Hippocampal formation (tissue), 2 donors: ENCODE results near the gene ADSS2.
"Not testable (repeated sequence)": the region's sequence is repeated elsewhere in the genome, so short reads cannot be mapped to it uniquely, and the experiment has no call there.

Source experiments
- DNase-seq, 2 donors: peaks; one replicate each; lab custom pipeline; 2025; lab: John Stamatoyannopoulos, UW

Gene ADSS2

DNA sequence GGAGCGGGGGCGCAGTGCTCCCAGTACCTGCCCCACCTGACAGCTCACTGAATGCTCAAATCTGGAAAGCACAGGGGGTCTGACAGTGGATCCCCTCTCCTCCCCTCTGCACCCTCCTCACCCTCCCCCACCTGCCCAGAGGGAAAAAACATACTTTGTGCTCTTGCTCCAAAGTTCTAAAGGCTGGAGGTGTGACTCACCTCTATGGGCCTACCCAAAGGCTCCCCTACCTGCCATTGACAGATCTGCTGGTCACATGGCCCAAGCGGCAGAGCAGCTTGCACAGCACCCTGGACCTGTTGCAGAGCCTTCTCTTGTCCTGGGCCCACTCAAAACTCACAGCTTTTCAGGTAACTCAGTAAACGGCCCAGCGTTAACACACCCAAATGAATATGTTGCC lies 55.7 kb downstream of the ADSS2 start:
- no peak for DNase-seq

DNA sequence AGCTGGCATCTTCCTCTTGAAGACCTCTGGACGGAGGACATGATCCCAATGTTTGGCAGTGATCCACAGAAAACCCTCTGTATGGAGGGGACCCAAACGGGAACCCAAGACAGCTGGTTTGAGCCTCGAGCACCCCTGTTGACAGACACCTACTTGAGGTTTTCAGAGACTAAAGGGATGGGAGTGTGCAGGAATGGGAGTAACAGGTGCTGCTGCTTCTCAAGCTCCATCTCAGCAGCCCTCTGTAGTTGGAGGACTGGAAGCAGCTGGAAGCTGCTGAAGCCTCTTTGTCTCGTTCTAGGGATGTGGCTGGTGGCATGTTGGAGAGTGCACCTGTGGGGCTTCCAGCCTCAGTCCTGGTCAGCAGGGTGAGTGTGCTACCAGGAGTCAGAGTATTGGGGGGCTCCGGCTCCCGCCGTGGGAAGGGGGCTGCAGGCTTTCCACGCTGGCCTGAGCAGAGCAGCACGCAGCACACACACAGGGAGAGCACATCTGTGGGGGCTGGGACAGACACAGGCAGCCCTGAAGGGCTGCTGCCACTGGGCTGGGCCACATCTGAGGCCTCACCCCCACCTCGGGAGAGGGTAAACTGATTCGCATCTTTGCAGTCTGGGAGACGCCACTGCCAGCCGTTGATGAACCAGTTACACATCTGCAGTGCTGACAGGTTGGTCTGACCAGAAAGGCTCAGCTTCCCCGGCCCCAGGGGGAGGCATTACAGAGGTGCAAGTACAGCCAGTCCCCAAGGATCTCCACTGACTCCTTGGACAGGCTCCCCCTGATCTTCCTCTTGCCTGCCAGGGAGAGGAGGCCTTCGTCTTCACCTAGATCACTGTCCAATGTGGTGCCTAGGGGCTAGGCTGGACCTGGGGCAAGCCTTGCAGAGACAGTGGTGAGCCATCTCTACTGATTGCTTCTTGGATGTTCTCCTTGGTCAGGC lies 56.6 kb downstream of the ADSS2 start:
- DNase-seq: no peak

DNA sequence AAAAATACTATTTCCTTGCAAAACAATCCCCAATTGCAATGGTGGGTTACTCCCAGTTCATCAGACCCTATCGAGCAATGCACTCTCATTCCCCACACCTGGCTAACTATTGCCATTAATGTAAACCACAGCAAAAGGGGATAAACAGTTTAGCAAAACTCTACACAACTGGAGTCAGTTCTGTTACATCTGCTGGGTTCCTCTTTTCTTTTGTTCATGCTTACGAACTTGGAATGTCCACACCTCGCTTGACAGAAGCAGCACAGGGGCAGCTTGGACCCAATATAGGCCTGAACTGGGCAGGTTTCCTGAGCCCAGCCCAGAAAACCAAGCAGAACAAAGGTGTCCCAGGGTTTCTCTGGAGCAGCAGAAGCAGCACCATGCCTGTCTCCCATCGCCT lies 57.4 kb downstream of the ADSS2 start:
- DNase-seq: no peak

DNA sequence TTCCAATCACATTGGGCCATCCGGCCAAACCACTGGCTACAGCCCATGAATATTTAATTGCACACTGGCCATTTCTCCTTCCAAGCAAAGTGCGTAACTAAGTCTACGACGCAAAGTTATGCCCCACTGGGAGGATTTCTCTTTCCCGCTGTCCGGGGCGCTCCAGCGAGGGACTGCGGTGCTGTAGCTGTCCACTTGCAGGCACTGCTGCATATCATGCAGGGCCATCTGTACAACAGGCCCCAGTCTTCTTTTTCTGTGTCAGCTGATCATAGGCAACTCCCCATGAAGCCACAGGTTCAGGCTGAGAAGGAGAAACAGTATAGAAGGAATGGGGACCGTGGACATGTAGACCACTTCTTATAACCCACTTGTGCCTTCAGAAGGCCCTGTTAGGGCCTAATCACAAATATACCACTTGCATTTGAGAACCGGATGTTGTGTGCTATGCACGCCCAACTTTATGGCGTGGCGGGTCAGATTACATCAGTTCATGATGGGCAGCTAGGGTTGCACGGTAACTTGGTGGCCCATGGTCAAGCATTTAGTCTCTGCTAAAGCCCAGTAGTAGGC lies 58.0 kb downstream of the ADSS2 start:
- no peak for DNase-seq

DNA sequence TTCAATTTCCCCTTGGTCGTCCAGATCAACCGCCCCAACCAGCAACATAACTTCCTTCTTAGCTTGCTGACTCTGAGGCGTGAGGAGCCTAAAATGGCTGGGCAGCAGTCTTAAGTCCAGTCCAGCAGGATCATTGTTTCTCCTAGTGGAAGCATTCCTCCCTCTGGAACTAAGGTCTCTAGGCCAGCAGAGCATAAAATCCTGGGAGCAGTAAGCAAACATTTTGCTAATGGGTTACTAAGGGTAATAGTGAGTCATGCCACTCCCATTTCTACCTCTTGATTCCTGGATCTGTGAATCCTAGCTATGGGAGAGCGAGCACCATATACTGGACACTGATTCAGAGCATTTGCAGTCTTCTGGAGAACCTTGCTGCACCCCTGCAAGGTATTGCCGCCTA lies 59.9 kb downstream of the ADSS2 start:
- no peak for DNase-seq

DNA sequence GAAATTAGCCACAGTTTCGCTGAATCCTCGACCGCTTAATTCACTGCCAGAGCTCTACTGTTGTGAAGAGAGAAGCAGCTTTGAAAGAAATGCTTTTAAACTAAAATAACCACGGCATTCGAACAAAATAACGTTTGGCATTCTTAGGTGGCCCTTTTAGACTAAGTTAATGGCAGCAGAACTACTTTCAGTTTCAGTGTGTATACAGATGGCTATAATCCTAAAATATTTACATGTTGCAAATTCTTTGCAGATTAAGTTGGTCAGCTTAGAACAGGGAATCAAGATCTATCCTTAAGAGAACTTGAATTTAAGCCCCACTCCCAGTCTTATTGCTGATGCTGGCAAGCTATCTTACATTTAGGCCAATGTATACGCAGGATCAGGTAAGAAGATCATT lies 62.7 kb downstream of the ADSS2 start:
- DNase-seq: no peak

DNA sequence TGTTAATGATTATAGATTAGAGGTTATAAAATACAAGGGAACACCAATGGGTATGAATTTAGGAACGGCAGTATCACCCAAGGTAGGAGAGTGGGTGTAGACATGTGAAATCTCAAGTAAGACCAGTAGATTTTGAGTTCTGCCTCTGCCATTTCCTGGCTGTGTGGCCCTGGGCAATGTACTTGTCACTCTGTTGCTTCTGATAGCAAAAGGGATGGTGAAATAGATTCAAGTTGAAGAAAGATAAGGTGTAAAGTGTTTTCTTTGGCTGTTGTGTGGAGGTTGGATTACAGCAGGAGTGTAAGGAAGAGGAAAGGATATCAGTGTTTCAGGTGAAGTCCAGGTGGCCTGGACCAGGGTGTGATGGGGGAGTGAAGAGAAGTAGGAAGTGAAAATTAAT lies 64.3 kb downstream of the ADSS2 start:
- no peak for DNase-seq

DNA sequence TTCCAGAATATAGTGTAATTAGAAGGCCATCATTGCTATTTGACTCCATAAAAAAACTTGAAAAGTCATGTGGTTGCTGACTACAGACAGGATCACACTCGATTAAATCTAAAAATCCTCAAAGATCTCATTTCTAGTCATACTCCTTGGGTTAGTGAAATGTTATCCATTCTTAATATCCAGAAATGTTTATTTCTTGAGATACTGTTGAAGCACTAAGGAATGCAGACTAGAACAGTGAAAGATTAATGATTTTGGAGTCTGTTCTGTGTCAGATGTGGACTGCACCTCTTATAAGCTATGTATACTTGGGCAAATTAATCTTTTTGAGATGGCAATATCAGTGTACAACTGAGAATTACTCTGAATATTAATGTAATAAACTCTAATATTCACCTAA lies 65.1 kb downstream of the ADSS2 start:
- DNase-seq: no peak

DNA sequence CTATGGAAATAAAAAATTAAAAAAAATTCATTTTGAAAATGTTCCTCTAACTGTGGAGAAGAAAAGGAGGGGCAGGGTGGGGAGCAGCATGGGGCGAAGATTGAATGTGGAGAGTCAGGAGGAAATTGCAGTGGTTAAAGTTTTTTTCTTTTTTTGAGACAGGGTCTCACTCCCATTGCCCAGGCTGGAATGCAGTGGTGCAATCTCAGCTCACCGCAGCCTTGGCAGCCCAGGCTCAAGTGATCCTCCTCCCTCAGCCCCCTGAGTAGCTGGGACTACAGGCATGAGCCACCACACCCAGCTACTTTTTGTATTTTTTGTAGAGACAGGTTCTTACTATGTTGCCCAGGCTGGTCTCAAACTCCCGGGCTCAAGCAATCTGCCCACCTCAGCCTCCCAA lies 67.6 kb downstream of the ADSS2 start:
- no peak for DNase-seq

DNA sequence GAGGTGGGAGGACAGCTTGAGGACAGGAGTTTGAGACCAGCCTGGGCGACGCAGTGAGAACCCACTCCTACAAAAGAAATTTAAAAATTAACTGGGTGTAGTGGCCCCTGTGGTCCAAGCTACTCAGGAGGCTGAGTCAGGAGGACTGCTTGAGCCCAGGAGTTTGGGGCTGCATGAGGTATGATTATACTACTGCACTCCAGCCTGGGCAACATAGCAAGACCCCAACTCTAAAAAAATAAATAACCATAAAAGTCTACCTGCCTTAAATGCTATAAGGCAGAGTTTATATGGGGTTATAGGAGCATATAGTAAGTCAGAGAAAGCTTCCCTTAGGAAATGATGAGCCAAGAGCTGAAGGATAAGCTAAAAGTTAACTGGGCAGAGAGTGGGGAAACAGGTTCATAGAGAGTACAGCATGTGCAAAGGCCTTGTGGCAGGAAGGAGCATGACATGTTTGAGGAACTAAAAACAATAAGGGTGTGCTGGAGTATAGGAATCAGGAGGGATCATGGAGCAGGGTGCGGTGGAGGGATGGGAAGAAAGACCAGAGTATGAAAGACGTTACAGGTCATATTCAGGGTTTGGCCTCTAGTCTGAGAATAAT lies 68.3 kb downstream of the ADSS2 start:
- no peak for DNase-seq

DNA sequence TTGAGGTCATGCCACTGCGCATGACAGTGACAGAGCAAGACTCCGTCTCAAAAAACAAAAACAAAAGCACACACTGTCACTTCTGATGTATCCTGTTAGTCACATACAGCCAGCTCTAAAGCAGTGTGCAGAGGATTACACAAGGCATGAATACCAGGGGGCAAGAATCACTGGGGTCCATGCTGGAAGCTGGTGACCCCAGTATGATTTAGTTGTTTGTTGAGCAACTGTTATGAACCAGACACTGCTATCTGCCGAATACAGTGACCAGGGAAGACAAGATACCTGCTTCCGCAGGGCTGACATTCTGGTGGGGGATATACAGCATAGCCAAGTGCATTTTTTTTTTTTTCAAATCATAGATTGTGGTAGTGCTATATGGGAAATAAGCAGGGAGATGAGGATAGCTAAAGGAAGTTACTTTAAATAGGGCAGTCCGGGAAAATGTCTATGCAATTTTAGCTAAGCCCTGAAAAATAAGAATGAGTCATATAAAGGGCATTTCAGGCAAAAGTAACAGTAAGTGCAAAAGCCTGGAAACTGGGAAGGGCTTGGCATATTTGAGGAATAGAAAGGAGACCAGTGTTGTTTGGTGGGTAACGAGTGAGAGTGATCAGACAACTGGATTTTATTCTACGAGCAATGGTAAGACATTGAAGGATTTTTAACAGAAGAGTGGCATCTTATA lies 69.7 kb downstream of the ADSS2 start:
- no peak for DNase-seq

DNA sequence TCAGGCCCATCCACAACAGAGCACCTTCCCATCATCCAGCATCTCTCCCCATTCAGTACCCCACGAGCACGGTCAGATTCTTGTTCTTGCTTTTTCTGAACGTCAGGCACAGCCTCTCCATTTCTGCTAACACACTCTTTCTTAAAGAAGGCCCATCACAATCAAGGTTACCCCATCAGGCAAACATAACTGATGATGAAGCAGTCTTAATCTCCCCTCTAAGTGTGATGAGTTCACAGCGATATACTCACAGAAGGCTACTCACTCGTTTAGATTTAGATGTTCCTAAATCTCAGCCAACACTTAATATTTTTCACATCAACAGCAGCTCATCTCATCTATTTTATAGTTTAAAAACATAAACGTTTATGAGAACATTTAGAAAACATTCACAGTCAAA lies 75.6 kb downstream of the ADSS2 start:
- DNase-seq: no peak

DNA sequence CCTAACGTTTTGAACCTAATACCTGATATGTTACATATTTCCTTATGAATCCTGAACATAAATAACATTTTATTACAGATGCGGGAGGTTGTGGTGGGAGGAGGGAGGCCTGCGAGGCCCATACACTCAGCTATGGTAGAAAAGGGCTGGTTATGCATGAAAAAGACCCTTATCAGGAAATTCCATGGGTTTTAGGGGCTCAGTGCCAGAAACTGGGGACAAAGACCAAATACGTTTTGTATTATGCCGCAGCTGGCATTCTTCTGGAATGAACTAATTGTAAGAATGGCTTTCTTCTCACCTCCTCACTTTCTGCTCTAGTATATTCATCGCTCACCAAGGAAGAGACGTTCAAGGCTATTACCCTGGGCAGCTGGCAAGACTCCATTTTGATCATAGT lies 76.7 kb downstream of the ADSS2 start:
- no peak for DNase-seq

DNA sequence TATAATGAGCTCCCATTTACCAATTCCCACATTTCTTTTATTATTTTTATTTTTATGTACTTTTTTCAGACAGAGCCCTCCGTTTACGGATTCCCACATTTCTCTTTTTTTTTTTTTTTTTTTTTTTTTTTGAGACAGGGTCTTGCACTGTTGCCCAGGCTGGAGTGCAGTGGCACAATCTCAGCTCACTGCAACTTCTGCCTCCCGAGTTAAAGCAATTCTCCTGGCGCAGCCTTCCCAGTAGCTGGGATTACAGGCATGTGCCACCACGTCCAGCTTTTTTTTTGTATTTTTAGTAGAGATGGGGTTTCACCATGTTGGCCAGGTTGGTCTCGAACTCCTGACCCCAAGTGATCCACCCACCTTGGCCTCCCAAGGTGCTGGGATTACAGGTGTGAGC lies 77.2 kb downstream of the ADSS2 start:
- not testable (repeated sequence) for DNase-seq

DNA sequence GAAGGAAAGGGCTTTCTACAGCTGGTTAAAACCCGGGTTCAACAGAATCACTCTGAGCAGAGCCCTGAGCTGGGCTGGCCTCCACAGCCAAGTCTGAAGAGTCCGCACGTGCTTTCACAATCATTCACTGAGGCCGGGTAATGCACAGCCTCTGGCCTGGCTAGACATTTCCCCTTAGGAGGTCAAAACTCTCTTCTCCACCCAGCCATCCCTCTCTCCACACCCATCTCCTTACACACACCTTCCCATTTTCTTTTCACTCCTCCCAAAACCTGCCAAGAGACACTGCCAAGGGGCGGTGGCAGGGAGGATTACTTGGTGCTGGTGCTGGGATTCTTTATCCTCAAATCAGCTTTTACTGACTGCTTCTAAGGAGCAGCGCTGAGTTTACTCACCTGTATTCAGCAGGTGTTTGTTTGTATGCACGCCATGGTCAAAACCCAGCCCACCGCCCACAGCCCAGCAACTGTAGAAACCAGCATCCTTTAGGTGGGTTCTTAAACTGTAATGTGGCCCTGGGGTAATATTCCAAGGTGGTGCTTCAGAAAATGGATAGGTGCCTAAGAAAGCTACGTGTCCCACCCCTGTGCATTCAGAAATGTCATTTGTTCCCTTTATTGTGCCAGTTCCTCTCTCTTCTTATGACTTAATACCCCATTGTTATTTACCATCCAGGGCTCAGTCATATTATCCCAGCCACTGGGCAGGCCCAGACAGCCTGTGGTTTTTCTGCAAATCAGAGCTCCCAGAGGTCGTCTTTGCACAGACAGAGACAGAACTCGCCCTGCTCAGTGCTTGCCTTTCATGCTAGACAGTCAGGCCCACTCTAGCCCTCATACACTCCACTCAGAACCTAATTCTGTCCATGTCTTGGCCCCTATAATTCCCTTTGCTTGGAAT lies 80.2 kb downstream of the ADSS2 start:
- no peak for DNase-seq

DNA sequence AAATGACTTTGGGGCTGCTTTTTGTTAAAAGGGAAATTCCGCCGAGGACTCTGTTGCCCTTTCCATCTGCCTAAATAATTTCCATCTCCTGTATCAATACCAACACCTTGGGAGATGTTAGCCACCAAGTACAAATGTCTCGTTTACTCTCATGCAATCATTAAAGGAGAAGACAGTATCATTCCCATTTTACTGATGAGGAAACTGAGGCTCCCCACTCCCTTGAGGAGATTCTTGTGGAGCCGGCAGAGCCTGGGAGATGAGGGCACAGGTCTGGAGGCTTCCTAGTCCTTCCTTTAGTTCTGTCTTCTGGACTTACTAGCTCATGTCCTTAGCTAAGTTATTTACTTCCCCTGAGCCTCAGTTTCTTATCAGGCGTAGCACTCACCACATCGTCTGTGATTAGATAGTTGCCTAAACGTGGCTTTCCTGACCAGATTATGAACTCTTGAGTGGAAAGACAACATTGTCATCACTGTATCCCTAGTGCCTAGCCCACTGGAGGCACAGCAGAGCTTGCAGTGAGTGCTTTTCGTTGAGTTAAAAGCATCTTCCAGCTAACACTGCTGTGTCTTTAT lies 81.6 kb downstream of the ADSS2 start:
- DNase-seq: no peak

DNA sequence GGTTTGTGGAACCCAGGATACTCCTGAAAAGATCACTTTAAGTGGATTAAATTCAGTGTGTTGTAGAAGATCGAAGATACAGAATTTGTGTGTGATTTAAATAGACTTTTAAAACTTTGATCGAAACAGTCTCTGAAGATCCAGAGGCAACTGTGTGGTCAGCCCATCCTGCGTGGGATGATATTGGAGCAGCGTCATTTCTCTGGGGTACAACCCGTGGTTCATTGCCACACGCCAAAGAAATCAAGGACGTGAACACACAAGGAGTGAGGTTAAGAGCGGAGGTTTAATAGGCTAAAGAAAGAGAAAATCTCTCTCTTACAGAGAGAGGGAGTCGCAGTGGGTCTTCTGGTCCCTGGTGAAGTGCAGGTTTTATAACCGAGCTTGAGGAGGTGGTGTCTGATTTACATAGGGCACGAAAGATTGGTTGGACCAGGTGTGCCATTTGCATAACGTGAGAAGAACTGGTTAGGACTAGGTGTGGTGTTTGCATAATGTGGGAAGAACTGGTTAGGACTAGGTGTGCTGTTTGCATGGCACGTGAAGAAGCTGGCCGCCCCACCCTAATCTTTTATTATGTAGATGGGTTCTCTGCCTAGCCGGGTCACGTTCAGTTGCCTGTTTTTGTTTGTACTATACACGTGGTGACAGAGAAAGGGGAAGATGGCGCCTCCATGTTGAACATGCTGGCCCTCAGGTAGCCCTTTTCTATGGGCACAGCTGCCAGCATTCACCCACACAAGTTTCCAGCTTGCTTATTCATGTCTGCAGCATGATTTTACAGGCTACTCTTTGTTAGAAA lies 82.3 kb downstream of the ADSS2 start:
- DNase-seq: no peak

DNA sequence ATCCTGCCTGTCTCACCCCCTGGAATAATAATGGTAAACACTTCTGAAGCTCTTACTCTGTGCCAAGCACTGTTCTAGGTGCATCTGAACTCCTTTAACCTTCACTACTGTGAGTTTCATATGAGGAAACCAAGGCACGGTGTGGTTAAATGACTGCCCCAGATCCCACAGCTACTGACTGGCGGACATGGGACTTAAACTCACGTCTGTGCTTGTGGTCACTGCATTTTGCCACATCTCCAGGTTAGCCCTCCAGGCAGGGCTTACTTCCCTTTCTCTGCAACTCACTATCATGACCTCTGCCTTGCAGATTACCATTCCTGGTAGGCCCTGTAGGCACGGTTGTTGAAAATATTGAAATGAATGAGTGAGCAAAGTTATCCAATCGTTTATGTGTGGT lies 83.4 kb downstream of the ADSS2 start:
- no peak for DNase-seq

DNA sequence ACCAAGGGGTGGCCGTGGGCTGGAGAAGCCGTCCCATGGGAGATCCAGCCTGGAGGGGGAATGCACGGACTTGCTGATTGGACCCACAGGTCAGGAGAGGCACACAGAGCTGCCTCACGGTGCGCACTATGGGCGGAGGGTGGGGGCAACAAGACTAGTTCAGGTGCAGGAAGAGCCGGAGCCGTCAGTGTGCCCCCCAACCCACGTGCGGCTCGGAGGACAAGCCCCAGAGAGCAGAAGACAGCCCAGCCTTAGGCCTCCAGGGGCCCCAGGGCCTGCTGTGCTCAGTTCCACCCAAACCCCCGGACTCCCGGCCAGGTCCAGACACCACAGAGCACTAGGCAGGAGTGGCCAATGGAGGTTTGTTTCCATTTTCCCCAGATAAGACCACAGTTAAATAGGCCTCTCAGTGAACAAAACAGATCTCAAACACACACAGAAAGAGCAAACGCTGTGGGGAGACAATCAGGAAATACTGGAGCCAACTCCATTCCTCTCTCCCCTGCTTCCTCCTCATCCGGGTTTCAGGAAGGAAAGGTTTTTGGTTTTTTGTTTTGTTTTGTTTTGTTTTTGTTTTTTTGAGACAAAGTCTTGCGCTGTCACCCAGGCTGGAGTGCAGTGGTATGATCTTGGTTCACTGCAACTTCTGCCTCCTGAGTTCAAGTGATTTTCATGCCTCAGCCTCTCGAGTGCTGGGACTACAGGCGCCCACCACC lies 84.2 kb downstream of the ADSS2 start:
- no peak for DNase-seq

DNA sequence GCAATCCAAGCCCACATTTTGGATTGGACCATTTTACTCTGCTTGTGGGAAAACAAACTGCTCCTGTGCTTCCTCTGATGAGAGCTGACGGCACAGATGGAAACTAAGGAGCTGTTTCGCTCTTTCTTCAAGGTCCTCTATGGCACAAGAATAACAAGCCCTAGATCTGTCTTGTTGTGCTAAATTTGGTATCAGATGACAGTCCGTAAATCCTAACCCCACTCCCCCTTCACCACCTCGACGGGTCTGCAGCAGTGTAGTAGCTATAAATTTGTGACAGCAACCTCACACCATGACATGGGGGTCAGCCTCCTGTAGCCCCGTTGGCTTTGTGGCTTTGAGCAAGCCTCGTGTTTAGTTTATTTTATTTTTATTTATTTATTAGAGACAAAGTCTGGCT lies 85.9 kb downstream of the ADSS2 start:
- no peak for DNase-seq
